HG03060 (cell line): ENCODE measurements around the gene ORM2.

Experiments used
- ATAC-seq: cut with Tn5 transposase; IDR thresholded peaks from one replicate; pipeline ENCODE4 v1.9.1; 2021; ENCODE audit warnings: low read depth, moderate number of reproducible peaks; ENCODE audit not compliant: unreplicated experiment

ORM2 gene

DNA sequence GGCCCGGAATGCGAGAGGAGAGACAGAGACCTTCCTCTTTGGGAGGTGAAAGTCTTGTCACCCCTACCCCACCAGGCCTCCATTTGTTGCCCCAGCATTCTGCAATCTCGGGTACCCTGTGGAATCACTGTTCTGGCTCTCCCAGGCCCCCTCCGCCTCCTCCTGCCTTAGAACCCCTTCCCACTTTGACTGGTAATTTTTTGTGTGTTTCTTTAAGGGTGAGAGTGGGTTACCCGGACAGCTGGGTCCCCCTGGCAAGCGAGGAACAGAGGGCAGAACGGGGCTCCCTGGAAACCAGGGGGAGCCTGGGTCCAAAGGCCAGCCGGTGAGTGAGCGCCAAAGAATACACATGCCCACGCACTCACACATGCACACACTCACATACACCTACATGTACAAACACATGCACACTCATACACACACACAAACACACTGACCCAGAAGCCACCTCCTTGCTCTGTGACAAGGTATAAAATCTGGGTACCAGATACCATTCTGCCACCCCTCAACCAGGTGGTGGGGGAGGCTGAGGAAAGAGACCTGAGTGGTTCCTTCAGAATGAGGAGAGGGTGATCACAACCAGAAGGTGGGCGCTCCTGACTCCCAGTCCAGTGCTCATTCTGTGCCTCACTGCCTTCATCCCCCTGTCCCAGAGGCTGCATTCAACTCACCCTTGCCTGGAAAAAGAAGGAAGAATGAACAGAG, 37.6 kb upstream of the ORM2 start:
- no peak for ATAC-seq

DNA sequence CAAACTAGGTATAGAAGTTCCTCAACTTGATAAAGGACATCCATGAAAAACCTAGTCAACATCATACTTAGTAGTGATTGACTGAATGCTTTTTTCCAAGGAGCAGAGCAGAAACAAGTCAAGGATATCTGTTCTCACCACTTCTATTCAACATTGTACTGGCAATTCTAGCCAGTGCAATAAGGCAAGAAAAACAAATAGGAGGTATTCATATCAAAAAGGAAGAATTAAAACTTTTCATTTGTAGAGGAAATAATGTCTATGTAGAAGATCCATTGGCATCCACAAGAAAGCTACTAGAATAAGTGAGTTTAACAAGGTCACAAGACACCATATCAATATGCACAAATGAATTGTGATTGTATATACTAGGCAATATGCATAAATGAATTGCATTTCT, 35.0 kb upstream of the ORM2 start:
- ATAC-seq, result no peak

DNA sequence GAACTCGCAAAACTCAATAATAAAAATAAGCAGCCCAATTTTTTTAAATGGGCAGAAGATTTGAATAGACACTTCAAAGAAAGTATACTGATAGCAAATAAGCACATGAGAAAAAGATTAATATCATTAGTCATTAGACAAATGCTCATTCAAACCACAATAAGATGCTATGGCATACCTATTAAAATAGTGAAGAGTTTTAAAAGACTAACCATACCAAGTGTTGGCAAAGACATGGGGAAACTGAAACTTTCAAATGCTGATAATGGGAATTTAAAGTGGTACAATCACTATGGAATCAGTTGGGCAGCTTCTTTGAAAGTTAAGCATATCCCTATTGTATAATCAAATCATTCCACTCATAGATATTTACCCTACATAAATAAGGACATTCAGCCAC, 33.3 kb upstream of the ORM2 start:
- no peak for ATAC-seq

DNA sequence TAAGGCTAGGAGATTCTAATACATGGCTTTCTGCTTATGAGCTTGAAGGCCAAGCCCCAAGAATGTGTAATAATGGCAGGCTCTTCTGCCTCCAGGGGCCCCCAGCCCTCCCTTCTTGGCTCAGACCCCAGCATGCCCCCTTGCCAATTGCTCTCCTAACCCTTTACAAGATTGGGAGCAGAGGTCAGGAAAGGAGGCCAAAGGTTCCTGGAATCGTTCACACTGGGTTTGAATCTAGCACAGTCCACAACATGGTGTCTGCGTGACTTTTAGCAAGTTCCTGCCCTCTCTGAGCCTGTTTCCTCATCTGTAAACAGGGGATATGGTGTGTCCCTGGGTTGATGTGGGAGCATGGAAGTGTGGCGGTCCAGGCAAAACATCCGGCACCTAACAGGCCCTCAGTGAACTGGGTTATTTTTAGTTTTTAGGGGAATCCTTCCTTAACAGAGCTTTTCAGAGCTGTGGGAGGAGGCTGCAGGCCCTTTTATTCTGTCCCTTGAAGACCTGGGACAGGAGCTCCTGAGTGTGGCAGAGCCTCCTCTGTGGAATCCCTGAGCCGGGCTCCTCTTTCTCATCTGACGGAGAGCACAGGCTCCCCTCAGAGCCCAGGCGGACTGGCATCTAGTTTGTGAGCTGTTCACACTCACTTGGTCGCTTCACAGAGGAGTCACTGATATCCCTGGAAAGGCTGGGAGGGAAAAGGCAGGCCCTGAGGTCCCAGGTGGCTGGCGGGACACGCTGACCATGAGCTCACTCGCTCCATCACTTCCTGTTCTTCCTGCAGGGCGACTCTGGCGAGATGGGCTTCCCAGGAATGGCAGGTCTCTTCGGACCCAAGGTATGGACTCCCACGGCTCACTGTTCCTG, 30.1 kb upstream of the ORM2 start:
- ATAC-seq, result no peak

DNA sequence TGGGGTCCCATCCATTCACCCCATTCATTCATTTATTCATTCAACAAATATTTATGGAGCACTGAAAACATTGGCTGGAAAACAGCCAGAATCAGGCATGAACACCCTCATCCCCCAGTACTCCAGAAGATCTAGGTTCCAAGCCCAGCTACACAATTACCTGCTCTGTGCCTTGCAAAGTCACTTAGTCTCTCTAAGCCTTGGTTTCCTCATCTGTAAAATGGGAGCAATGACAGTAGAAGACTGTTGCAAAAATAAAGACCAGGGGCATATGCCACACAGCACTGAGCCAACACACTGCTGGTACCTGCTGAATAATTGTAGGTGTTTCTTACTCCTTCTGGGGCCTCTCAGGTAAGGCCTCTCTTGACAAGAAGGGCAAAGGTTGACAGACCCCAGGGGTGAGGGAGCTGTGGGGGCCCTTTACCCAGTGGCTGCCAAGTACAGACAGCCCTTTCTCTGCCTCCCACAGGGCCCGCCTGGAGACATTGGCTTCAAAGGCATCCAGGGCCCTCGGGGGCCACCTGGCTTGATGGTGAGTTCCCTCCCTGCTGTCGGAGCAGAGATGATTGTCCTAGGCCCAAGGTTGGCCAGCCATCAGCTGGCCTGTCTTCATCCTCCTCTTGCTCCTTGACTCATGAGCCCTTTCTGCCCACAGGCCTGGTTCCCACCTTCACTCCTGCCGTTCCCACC, 29.4 kb upstream of the ORM2 start:
- ATAC-seq, result no peak

DNA sequence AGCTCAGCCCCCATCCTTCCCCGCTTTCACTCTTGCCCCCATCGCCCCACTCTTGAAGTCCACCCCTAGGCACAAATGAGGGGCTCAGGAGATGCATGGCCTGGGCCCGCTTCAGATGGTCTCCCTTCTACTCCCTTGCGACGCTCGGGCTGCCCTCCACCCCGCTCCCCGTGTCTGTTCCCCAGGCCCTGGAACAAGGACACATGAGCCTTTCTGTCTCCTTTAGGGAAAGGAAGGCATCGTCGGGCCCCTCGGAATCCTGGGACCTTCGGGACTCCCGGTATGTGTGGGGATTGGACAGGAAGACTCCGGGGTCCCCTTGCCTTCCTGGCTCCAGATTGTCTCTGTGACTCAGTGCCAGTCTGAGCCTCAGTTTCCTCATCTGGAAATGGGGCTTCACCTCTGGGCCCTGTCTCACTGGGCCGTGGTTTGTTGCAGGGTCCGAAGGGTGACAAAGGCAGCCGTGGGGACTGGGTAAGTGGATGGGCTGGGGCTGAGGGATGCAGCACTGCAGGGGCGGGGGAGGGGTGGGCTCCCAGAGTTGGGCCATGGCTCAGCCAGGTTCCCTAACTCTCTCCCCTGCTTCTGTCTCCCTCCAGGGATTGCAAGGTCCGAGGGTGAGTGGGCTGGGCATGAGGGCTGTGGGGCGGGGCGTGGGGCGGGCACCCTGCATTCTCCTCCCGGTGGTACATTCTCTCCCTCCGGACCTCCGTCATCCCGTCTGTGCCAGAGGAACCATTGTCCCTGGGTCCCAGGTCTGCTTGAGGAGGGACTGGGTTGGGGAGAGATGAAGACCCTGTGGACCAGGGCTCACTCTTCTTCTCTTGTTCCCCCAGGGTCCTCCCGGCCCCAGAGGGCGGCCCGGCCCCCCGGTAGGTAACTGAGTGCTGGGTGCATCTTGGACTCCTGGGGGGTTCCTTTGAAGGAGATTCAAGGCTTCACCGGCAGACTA, 28.5 kb upstream of the ORM2 start:
- no peak for ATAC-seq

DNA sequence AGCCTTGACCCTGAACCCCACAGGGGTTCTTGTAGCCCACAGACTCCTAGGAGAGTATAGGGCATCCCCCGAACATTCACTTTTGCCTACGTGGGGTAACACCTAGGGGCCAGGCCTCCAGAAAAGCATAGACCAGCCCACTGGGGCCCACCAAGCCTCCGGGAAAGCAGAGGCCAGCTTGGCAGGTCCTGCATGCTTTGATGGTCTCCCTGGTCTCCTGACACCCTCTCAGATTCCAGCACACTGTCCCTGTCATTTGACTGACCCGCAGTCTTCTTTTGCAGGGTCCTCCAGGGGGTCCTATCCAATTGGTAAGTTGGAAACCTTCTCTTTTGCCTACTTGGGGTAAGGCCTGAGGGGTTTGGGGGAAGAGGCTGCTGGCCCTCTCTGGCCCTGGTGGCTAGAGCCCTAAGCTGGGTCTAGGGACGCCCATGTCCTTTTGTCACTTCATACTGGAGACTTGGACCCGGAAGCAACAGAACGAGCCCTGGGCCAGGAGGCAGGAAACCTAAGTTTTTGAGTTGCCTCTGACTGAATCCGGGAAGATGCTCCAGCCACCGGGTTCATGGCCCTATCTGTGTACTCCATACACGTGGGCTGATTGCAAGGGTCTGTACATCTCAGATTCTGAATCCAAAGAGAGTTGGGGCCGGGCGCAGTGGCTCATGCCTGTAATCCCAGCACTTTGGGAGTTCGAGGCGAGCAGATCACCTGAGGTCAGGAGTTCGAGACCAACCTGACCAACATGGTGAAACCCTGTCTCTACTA, 27.7 kb upstream of the ORM2 start:
- ATAC-seq, result no peak

DNA sequence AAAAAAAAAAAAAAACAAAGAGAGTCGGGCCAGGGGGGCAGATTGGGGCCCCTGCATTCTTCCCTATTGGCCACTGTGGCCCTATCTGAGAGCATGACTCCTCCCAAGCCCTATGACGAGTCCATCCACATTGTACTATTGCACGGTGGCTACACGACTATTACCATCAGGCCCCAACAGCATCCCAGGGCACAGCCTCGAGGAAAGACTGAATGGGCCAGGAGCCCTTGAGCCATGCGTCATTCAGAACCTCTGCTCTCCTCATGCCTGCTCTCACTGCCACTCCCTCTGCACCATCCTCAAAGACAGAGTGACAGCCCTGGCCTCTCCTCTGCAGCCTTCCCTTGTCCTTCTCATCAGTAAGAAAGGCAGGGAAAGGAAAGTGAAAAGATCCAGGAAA, 26.9 kb upstream of the ORM2 start:
- no peak for ATAC-seq

DNA sequence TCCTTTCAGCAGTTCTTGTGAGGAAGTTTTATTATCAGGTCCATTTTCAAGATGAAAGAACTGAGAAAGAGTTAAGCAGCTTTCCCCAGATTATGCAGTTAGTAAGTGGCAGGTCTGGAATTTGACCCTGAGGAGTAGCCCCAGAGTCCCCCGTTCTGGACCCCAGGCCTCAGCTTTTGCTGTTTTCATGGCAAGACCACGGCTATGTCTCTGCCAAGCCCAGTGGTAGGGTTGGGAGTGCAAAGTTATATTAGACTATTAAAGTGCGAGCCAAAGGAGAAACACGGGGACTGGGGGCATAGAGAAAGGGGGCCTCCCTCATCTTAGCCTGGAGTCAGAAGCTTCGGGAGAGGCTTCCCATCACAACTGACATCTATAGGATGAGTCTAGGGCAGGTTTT, 26.1 kb upstream of the ORM2 start:
- no peak for ATAC-seq

DNA sequence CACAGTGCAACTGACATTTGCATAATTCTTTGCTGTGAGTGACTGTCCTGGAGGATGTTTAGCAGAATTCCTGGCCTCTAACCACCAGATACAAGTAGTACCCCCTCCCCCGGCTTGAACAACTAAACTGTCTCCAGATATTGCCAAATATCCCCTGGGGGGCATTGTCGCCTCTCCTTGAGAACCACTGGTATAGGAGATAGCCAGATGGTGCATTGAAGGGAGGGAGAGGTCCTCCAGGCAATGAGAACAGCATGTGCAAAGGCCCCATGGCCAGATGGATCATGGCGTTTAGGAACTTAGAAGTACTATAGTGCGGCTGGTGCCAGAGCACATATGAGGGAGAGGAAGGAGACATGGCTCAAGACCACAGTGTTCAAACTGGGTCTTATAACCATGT, 25.7 kb upstream of the ORM2 start:
- ATAC-seq, result no peak

DNA sequence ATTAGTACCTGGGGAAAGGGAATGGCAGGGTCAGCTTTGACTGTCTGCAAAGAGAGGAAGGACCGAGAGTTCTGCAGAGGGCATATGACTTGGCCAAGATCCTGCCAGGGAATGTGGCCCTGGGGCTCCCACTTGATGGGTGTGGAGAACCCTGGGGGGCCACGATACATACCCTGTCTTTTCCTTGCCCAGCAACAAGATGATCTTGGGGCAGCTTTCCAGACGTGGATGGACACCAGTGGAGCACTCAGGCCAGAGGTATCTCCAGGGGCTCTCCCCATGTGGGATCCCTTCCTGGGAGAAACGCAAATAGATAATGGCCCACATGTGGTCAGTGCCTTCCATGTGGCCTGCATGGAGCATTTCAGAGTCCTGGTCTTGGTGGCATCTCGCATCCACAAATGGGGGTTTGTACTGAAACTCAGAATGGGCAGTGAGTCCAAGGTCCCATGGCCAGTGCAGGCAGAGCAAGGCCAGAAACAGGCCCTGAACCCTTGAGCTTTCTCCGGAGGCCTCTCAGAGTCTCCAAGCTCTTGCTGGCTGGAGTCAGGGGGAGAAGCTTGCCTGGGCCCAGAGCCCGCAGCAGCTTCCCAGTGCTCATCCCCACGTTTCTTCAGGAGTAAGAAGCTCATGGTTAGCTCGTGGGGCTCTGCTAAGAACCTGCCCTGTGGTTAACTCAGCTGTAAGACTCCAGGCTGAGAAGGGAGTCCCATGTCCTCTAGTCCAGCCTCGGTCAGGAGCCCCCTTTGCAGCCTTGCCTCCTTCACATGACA, 25.1 kb upstream of the ORM2 start:
- no peak for ATAC-seq

DNA sequence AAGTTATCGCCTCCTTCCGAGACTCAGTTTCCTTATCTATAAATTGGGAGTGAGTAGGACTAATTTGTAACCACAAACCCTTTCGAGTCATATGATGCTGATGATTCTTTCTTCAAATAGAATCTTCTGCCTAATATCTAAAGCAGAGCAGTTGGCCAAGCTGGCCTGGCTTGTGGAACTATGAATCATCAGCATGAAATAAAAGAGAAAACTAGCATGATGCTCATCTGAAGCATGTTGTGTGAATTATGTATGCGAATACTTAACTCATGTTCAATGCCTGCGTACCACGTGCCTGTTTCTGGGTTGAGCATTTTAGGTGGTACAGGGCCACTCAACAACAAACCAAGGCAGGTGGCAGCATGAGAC, 21.8 kb upstream of the ORM2 start:
- no peak for ATAC-seq

DNA sequence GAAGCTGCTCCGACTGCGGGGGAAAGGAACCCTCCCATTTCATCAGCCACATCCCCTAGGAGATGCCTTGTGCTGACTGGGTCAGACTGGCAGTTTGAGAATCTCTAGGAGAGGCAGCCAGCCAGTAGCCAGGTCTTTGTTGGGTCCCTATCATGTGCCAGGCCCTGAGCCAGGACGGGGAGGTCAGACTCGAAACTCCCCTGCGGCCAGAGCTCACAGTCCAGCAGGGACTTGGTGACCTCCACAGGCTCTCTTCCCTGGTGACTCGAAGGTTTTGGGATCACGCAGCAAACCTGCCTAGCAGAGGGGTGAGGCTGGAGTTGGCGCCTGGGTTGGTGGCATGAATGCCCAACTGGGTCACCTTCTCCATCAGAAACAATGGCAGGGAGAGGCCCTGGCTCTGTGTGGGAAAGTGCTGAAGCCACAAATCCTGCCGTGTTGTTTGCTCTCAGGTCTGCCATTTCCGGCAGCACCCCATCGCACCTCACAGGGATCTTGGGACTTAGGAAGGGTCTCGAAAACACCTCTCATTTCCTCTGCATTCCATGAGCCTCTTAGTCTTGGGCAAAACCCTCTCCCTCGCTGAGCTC, 21.2 kb upstream of the ORM2 start:
- no peak for ATAC-seq

DNA sequence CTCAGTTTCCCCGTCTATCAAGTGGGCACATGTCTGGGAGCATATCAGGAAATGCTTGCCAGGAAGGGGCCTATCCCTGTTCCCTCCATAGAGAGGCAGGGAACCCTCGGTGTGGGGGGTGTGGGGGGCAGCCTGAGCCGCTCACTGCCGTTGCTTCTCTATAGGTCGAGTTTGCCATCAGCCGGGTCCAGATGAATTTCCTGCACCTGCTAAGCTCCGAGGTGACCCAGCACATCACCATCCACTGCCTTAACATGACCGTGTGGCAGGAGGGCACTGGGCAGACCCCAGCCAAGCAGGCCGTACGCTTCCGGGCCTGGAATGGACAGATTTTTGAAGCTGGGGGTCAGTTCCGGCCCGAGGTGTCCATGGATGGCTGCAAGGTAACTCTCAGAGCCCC, 20.6 kb upstream of the ORM2 start:
- no peak for ATAC-seq

DNA sequence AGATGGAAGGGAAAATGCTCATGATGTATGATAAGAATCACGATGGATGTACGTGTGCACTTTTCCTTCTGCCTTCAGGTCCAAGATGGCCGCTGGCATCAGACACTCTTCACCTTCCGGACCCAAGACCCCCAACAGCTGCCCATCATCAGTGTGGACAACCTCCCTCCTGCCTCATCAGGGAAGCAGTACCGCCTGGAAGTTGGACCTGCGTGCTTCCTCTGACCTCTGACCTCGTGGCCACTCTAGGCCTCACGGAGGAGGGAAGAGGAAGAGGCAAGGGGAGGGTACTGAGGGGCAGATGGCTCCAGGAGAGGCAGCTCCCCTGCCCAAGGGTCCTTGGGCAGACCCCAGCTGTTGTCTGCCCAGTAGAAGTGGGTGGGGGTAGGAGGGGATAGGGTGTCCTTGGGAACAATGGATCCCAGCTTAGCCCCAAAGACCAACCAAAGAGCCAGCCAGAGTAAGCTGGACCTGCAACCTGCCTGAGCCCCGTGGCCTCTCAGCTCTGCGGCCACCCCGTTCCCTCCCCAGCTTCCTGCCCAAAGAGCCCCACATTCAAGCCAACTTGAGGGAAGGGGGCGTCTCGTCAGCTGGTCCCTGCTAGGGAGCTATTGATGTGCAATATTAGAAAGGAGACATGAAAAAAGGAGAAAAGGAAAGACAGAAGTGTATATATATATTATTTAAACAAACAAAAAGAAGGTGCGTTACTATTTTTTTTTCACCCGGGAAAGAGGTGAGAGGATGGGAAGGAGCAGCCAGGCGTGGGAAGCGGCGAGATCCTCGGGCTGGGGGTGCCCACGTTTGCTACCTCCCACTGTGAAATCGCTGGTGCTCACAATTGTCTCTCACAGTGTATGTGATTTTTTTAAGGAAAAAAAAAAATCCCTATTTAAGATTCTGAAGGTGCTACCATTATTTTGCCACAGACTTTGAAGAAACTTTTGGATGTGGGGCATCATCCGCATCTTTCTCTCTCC, 18.9 kb upstream of the ORM2 start:
- no peak for ATAC-seq

DNA sequence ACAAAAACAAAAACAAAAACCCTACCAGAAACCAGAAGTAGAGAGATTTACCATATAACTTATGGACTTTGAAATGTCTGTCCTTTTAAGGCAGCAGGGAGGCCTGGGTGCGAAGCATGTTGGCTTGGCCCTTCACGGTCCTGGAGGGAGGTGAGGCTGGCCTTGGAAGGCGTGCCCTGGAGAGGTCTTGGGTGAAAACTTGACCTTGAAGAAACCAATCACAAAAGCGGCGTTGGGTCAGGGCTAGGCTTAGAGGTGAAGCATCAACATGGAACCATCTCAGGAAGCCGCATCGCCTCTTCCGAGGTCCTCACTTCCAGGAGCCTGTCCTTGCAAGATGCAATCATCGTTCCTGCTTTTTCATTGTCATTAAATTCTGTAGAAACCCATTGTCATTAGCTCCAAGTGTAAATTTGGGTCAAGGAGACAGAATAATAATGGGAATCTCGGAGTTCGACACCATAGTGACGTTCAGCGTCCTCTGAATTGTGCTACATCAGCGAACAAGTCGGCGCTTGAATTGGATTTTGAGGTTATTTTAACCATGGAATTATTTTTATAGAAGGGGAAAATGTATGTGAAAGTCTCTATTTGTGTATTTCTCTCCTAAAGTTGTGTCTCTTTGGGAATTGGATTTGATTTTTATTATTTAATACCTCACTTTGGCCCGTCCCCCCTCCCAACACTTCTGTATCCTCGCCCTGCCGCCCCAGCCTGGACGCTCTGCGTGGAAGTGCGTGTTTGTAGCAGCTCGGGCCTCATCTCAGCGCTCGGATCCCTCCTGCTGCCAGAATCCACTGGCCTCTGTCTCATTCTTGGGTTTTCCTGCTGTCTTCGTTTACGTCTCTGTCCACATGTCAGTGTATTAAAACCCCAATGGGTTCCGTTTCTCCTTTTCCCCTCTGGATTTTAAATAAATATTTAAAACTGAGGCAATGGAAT, 17.8 kb upstream of the ORM2 start:
- no peak for ATAC-seq
